Stimulated activated CD4-positive, alpha-beta T cell treated with anti-CD3 and anti-CD28 coated beads, Interleukin-2, amount 100 ng/mL, for 4 hours (primary cell): ENCODE measurements around the gene NEUROG3.
"Not testable (repeated sequence)": the region's sequence is repeated elsewhere in the genome, so short reads cannot be mapped to it uniquely, and the experiment has no call there.

Experiments
- DNase-seq: peaks from one replicate; pipeline ENCODE4 v3.0.0-alpha.2; 2020; ENCODE audit warnings: low read depth

Gene NEUROG3

DNA sequence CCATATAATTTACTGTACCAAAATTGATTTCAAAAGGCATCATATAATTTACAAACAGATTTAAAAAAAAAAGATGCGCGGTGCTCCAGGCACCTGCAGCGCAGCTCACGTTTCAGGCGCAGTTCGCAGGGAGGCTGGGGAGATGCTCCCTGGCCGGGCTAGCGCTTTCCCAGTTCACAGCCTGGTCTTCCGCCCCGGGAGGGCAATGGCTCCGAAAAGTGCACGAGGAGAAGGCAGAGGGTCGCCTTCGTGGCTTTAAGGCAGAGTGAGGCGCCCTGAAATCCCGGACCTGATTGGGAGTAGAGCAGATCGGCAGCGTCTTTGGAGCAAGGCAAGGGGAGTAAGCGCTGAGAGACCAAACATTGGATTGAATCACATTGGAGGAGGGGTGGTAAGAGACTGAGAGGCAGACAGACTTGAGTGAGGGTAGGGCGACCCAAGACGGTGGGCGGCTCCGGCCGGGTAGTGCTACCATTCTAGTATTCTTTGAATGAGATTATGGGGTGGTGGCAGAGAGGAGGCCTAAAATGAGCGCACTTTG lies 1.5 kb downstream of the NEUROG3 start:
- no peak for DNase-seq

DNA sequence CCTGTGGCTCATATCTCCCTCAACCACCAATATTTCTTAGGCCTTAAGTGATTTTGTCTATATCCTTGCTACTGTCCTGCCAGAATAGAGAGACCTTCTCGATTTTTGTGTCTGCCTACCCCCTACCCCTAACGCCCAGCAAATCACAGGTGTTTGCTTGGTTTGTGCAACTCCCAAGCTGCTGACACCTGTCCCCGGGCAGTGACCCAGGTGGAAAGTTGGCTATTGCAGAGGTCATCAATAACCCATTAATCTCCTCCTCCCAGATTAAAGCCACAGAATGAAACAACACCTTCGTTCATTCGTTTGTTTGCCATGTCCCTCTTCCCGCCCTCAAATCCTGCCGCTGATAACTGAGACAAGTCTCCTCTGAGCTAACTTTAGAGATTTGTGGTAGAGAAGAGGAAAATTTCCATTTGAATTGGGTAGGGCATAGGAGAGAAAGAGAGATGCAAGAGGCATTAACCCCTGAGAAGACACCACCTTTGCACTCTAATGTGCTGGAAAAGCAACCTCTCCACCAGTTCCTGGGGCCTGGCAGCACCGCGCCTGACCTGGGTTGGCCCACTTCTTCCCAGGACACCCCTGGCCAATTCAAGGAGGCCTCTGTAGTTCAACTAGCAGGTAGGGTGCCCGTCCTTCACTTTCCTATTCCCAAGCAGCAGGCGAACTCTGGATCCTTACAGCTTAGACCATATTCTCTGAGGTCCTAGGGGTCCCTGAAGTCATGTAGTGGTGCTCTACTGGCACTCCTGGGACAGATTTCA lies 3.0 kb downstream of the NEUROG3 start:
- no peak for DNase-seq

DNA sequence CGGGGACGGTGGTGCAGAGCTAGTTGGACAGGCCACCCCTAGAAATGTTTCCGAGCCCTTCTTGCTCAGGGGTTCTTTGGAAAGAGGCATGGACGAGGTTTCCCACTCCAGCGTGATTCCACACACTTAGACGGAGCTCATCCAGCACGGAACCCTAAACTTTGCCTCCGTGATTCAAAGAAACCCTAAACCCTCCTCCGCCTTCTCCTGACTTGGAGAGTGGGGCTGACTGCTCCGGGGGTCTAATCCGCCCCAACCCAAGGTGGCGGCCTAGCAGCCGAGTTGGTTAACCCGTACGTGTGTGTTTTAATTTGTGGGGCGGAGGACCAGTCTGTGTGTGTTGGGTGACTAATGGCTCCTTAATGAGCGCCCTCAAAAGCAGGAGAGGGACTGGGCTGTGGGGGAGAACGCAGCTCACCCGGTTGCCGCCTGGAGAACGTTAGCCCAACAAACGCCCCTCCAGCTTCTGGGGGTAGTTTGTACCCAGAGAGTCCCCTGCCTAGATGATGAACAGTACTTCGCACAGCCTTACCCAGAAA lies 3.8 kb downstream of the NEUROG3 start:
- DNase-seq: no peak

DNA sequence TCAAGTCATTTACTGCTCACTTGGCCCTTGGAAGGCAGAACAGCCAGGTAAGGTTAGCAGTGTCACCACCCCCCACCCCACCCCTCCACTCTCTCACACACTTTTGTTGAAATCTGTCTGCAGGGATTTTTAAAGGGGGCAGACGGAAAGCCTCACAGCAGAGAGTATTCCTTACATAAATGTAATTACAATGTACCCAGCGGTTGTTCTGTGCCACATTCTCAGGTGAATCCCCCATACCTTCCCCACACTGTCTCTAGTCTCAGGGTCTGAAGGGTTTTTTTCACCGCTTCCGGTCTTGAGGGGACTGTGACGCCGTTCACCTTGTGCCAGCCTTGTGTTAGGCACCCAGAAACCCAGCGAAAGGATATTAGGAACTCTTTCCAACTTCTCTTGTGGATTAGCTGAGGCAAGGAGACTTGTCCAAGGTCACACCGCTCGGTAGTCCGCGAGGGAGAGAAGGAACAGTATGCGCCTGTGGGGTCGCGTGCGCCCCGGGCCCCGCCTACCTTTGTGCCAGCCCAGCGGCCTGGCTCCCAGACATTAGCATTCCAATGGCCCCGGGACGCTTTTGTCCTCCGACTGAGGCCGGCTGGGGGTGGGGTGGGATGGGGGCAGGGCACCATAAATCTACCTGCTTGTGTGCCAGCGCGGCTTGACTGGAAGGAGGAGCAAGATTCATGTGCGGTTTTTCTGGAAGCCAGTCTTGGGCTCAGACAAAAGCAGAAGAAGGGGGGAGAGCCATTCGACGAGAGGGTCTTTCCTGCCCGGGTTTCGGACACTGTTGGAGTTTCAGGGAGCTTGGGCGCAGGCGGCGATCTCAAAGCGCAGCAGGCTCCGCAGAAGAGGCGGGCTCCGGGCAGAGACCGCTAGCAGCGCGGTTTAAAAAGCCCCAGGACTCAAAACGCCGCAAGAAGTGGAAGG lies 4.5 kb downstream of the NEUROG3 start:
- DNase-seq: no peak

GRCh38 chr10:69567920-69568319 lies 5.3 kb downstream of the NEUROG3 start:
- DNase-seq: no peak

- no peak for DNase-seq
Measured at GRCh38 chr10:69562731-69563254, 10.4 kb downstream of the NEUROG3 start.

DNA sequence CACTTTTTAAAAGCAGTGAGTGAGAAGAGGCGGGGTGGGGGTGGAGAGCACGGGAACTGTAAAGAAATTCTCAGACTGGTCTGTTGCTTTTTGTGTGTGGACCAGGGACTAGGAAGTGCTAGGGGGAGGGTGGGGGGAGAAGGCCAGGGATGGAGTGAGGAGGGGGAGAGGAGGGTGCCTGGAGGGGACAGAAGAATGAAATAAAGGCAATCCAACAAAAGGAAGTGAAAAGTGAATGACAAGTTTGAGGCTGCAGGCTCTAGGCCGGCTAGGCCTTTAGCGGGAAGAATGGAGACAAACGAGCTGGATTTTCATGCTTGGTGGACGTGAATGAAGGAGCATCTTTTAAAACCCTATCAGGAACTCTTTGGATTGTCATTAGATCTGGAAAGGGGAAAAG lies 13.7 kb downstream of the NEUROG3 start:
- DNase-seq: no peak

DNA sequence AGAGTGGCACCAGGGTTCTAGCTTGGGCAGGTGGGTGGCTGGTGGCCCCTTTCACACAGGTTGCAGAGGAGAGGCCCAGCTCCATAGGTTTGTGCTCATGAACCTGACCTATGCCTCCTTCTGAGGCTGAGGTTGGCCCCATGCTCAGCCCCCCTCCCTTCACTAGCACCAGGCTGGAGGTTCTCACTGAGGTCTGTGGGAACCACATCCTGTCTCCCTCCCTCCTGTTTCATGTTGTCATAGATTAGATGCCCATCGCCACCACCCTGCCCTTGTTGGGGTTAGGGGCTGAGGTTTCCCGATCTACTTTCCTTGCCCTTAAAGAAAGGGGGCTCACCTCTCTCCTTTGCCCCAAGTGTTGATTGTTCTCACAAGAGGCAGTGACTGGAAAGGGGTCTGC lies 14.7 kb downstream of the NEUROG3 start:
- no peak for DNase-seq

- DNase-seq: no peak
Measured at GRCh38 chr10:69554611-69555010, 18.6 kb downstream of the NEUROG3 start.

DNA sequence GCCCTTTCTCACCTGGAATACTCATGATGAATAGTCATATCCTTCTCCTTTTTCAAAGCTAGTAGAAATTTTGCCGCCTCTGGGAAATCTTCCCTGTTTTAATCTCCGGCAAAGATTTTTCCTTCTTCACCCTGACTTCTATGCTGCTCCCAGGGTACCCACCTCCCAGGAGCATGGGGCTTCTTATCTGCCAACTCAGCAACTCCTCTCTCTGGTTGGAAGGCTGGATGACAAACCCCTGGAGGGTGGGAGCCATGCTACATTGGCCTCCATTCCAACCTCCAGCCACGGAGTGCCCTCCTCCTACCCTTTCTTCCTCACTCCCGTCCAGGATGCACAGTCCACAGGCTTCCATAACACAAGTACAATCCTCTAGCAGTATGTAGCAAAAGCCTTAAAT lies 19.9 kb downstream of the NEUROG3 start:
- DNase-seq: no peak

GRCh38 chr10:69552268-69552667 lies 21.0 kb downstream of the NEUROG3 start:
- DNase-seq: no peak

DNA sequence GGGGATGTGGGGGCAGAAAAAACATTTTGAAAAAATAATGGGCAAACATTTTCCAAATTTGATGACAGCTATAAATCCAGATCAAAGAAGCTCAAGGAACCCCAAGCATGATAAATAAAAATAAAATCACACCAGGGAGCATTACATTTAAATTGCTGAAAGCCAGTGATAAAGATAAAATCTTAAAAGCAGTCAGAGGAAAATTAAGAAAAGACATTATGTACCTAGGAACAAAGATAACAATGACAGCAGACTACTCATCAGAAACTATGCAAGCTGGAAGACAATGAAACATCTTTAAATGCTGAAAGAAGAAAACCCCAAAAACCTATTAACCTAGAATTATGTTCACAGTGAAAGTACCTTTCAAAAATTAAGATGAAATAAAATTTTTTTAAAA lies 23.3 kb downstream of the NEUROG3 start:
- DNase-seq: no peak

- DNase-seq: no peak
Measured at GRCh38 chr10:69541463-69541862, 31.8 kb downstream of the NEUROG3 start.

- DNase-seq: no peak
Measured at GRCh38 chr10:69538461-69538860, 34.8 kb downstream of the NEUROG3 start.

- DNase-seq: no peak
Measured at GRCh38 chr10:69537449-69537848, 35.8 kb downstream of the NEUROG3 start.

DNA sequence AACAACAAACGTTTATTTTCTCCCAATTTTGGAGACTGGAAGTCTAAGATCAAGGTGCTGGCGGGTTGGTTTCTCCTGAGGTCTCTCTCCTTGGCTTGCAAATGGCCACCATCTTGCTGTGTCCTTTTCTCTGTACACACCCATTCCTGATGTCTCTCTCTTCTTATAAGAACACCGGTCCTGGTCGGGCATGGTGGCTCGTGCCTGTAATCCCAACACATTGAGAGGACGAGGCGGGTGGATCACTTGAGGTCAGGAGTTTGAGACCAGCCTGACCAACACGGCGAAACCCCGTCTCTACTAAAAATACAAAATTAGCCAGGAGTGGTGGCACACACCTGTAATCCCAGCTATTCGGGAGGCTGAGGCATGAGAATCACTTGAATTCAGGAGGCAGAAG lies 36.7 kb downstream of the NEUROG3 start:
- DNase-seq: not testable (repeated sequence)

DNA sequence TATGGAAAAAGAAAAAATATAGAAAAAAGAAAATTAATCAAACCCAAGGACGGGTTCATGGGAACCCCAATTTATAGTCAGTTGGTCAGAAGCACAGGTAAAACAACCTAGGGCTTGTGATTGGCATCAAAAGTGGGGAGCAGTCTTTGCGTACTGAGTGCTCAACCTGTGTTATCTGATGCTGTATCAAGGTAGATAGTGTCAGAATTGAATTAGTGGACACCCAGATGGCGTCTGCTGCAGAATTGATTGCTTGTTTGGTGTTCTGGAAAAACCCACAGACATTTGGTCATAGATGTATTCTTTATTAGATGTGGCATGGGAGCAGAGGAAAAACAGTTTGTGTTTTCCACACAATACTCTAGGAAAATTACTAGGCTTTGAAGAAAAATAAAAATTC lies 39.6 kb downstream of the NEUROG3 start:
- DNase-seq: no peak

DNA sequence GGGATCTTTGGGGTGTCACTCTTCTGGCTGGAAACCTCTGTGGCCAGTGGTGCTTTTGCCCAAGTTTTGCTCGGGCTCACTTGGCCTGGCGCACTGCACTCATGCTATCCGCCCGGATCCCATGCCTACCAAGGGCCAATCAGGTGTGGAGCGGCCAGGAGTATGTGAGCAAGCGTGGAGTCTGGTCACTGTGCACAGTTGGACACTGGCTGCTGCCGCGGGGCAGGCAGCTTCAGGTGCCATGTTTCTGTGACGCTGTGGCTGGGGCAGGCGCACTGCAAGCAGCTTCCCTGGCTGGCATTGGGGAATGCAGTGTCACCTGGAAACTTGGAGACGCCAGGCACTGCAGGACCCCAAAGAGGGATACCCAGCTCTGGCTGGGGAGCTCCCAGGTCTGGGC lies 45.3 kb downstream of the NEUROG3 start:
- no peak for DNase-seq
